Mesenteric fat pad (tissue), 1 donor: ENCODE measurements around the gene MRPL28. TPM values are rescaled to one million over a fixed set of nuclear protein-coding genes. Genes with fewer than 3 reads are reported as not detected.
"Not testable (repeated sequence)": the region's sequence is repeated elsewhere in the genome, so short reads cannot be mapped to it uniquely, and the experiment has no call there.

Source experiments
- DNase-seq: peaks from one replicate; pipeline ENCODE4 v3.0.0-alpha.2; 2020; ENCODE audit warnings: low spot score
- total RNA-seq: library from RNA; stranded (reverse); fragmentation: NEBNext Ultra II Directional; extraction: Animal tissue kit (Norgen Biotek cat#: 25700); gene quantifications from one replicate; pipeline ENCODE4 v1.2.1, GENCODE V29; 2021
- donor health status: DM: yes; HTN: yes; CAD: no.

Gene MRPL28
- total RNA-seq, 1 donor from 2014 or later: 40.1 TPM

DNA sequence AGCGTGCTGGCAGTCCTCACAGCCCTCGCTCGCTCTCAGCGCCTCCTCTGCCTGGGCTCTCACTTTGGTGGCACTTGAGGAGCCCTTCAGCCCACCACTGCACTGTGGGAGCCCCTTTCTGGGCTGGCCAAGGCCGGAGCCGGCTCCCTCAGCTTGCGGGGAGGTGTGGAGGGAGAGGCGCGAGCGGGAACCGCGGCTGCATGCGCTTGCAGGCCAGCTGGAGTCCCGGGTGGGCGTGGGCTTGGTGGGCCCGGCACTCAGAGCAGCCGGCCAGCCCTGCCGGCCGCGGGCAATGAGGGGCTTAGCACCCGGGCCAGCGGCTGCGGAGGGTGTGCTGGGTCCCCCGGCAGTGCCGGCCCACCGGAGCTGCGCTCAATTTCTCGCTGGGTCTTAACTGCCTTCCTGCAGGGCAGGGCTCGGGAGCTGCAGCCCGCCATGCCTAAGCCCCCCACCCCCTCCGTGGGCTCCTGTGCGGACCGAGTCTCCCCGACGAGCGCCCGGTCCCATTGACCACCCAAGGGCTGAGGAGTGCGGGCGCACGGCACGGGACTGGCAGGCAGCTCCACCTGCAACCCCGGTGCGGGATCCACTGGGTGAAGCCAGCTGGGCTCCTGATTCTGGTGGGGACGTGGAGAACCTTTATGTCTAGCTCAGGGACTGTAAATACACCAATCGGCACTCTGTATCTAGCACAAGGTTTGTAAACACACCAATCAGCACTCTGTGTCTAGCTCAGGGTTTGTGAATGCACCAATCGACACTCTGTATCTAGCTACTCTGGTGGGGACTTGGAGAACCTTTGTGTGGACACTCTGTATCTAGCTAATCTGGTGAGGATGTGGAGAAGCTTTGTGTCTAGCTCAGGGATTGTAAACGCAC, 29.0 kb downstream of the MRPL28 start:
- not testable (repeated sequence) for DNase-seq

DNA sequence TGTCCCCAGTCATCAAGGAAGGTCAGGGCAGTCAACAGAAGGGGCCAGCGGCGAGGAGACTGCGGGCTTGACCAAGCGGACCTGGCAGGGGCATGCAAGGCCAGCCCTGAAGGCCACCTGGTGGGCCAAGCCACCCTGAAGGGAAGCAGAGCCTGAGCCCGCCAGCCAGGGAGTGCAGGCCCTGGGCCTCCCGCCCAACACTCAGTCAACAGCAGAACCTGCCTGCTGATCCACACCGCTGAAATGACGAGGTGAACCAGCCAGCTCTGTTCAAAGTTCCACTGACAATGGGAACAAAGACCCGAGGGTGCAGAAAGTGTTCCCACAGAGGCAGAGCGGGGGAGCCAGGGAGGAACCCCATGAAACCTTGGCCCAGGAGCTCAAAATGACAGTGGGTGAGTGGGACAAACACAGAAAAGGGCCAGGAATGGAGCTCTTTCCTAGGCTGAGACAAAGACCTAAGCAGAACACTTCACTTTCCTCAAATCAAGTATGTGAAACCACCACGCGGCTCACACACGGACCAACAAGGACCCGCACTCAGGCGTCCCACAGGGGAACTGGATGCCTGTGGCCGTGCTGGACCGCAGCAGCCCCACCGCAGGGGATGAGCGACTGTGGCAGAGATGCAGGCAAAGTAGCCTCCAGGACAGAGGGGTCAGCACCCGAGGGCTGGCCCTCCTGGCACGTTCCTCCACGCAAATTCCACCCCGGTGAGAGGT, 29.8 kb downstream of the MRPL28 start:
- no peak for DNase-seq

DNA sequence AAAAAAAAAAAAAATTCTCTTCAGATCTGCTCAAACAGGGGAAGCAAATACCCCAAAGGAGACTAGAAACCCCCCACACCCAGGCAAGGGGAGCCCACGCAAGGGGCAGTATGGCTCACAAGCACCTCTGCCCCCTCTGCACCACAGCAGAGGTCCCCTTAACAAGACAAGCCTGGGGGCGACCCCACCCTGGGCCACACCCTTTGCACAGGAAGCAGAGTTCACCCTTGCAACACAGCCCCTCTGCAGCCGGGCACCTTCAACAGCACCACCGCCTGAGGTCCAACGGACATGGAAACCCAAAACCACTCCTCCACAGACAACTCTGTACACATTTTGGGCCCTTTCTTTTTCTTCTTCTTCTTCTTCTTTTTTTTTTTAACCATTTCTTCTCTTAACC, 30.7 kb downstream of the MRPL28 start:
- no peak for DNase-seq

DNA sequence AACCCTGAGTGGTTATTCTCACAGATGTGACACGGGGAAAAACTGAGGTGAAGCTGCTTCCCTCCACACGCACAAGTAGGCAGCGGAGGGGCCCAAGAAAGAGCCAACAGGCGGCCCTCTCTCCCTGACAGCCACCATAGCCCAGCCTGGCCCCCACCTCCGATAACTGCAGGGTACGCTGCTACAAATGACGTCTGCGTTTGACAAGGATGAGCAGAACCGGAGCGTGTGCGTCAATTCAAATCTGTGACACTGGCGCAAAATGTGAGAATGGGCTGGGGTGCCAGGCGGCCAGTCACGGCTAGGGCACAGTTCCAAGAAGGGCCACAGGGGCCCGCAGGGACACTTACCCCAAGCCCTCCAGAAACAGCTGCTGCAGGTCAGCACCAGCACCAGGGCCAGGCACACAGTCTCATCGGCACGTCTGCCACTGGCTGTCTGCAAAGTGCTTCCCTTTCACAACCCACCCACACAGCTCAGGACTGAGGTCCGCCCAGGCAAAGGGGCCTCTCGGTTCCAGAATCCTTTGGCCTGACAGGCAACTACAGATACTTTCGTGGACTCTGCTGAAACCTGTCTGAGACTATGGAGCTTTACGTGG, 32.3 kb downstream of the MRPL28 start:
- no peak for DNase-seq

DNA sequence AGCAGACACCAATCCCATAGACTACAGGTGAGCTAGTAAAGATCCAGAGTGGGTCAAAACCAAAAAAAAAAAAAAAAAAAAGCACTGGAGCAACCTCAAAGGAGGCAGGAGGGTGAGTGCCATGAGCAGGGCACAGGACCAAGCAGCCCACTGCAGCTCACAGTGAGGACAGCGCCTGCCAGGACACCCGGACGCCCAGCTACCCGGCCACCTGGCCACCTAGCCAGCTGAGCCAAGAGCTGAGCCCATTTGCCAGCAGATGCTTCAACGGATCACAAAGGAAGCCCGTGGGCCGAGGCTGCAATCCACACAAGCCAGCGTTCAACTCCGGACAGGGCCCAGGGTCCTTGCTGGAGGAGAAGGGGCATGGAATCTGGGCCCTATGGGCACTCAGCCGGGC, 32.9 kb downstream of the MRPL28 start:
- DNase-seq: no peak

DNA sequence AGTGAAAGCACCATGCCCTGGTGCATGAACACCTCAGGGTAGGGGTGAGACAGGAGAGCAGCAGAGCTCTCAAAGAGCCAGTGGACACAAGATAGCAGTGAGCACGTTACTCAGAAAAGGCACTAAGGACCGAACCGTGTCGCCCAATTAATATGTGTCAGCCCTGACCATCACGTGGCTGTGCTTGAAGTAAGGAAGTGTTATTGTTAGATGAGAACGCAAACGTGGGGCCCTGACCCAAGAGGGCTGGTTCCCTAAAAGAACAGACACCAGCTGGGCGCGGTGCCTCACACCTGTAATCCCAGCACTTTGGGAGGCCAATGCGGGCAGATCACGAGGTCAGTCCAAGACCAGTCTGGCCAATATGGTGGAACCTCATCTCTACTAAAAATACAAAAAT, 34.1 kb downstream of the MRPL28 start:
- DNase-seq: no peak

DNA sequence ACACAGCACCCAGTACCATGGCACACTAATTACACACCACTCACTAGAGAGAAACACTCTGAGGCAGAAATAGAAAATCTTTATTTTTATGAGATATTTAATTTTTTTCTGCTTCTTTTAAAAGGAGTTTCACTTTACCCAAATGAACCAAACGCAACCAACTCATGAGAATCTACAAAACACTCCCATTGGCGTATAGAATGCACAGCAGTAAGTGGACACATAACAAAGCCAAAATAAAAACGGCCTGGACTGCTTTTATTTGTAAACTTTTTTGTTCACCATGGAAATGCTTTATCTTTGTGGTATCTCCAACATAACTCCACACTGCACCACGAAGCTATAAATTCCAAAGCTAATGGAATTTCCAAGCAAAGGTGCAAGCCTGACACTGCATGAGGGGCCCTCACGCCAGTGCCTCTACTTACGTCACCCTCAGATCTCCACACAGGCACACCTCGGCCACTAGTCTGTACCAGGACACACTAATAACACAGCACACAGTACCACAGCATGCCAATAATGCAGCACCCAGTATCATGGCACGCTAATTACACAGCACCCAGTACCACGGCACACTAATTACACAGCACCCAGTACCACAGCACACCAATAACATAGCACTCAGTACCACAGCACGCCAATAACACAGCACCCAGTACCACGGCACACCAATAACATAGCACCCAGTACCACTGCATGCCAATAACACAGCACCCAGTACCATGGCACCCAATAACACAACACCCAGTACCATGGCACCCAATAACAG, 35.3 kb downstream of the MRPL28 start:
- DNase-seq: not testable (repeated sequence)

DNA sequence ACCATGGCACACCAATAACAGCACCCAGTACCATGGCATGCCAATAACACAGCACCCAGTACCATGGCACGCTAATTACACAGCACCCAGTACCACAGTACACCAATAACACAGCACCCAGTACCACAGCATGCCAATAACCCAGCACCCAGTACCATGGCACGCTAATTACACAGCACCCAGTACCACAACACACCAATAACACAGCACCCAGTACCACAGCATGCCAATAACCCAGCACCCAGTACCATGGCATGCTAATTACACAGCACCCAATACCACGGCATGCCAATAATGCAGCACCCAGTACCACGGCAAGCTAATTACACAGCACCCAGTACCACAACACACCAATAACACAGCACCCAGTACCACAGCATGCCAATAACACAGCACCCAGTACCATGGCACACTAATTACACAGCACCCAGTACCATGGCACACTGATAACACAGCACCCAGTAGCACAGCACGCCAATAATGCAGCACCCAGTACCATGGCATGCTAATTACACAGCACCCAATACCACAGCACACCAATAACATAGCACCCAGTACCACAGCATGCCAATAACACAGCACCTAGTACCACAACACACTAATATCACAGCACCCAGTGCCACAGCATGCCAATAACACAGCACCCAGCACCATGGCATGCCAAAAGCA, 36.0 kb downstream of the MRPL28 start:
- not testable (repeated sequence) for DNase-seq

DNA sequence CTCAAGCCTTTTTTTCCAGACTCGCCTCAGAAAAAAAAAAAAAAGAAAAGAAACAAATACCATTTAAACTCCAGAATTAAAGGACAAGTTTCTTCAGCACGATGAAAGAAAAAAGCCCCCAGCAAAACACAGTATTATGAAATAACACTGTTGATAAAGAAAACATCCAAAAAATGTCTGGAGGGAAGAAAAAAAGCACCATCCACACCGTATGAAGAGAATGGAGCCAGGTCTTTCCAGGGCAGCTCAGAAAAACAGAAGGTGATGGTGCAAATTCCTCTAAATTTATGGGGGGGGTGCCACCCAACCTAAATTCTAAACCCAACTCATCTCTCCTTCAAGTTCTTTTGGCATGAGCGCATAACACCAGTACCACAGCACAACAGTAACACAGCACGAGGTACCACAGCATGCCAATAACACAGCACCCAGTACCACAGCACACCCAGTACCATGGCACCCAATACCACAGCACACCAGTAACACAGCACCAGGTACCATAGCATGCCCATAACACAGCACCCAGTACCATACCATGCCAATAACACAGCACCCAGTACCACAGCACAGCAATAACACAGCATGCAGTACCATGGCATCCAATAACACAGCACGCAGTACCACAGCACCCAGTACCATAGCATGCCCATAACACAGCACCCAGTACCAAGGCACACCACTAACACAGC, 36.8 kb downstream of the MRPL28 start:
- DNase-seq: no peak

DNA sequence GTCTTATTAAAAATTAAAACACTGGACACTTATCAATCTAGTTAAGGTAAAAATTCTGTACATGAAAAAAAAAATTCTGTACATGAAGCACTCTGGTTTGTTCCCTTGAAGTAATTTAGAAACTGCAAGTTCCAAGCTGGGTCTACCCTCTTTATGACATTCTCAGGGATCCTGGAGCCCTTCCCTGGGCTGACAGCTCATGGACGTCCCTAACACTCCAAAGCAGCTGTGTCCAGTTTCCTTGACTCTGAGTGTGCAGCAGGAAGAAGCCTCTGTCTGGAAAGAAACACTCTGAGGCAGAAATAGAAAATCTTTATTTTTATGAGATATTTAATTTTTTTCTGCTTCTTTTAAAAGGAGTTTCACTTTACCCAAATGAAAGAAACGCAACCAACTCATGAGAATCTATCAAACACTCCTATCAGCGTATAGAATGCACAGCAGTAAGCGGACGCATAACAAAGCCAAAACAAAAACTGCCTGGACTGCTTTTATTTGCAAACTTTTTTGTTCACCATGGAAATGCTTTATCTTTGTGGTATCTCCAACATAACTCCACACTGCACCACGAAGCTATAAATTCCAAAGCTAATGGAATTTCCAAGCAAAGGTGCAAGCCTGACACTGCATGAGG, 39.0 kb downstream of the MRPL28 start:
- DNase-seq: not testable (repeated sequence)

DNA sequence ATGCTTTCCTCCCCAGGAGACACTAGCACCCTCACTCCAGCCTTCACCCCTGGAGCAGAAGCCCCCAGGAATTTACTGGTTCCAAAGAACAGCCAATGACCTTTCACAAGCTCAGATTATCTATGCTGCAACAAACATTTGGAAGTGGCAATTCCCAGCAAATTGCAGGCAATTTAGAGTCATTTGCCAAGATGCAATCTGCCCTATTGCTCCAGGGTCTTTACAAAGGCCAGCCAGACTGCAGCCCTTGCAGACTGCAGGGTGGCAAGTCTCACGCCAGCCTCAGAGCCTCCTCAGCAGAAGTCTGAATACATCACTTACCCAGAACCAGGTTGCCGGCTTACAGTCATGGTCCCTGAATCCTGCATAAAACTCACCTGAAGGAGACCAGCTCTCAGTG, 39.6 kb downstream of the MRPL28 start:
- no peak for DNase-seq

DNA sequence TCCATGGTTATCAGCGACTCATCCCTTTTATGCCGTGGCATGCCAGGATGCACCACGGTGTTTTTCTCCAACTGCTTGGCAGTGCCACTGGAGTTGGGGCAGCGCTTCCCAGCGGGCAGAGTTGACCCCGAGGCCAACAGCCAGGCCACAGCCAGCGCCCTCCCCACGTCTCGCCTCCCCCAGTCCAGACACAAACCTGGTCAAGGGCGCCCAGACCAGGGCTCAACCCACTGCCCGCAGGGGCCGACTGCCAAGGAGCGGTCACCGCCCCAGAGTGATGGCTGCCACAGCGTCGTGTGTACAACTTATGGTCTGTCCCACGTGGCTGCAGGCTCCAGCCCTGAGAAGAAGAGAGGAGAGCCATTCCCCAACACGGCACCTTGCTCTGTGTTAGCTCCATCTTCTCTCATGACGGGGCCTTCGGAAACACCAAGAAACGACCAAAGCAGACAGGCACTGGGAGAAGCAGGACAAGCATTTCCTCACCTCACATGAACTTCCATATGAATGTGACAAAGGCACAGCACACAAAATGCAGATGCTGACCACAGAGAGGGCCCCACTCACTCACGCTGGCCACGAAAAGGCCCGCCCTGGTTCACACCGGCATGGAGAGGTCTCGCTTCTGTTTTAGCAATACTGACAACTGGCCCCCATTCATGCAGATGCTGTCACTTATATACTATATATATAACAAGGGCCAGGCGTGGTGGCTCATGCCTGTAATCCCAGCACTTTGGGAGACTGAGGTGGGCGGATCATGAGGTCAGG, 44.8 kb downstream of the MRPL28 start:
- DNase-seq: no peak

DNA sequence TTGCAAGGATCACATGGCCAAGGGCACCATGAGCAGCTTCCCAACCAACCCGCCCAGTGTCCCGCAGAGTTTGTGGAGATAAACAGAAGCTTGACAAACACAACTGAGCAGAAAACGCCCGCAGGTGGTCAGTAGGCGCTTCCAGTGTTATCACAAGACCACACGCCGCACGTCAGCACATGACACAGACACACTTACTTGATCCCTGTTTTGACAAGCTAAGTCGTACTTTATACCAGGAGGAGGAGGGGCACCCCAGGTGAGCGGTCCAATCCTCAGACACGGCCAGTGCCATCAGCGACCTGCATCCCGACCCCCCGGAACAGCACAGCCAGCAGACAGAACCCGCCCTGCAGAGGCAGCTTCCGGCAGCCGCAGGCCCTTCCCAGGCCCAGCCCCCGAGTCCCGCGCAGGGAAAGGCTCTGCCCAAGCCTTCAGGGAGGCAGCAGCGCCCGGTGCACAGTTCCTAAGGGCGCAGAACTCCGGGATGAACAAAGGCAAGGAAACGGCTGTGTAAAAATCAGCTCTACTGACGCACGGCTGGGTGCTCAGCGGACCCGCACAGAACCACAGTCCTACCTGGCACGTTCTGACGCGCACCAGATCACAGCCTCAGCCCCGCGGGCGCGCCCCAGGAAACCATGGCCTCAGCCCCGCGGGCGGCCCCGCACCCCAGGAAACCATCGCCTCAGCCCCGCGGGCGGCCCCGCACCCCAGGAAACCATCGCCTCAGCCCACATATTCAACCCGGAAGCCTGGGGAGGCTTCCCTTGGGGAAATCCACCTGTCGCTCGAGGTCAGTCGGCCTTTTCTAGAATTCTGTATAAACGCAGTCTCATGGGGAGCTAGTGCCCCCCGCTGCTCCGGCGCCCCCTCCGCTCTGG, 45.6 kb downstream of the MRPL28 start:
- DNase-seq: no peak

DNA sequence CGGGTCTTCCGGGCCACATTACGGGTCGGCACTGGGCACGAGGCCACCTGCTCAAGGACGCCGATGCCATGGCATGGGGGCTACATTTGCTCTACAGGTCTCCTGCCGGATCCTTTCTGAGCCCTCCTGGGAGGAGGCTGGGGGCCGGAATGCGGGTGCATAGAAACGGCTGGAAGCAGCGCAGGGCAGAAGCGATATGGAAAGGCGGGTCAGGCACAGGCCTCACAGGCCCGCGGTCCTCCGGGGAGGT, 46.2 kb downstream of the MRPL28 start:
- no peak for DNase-seq

DNA sequence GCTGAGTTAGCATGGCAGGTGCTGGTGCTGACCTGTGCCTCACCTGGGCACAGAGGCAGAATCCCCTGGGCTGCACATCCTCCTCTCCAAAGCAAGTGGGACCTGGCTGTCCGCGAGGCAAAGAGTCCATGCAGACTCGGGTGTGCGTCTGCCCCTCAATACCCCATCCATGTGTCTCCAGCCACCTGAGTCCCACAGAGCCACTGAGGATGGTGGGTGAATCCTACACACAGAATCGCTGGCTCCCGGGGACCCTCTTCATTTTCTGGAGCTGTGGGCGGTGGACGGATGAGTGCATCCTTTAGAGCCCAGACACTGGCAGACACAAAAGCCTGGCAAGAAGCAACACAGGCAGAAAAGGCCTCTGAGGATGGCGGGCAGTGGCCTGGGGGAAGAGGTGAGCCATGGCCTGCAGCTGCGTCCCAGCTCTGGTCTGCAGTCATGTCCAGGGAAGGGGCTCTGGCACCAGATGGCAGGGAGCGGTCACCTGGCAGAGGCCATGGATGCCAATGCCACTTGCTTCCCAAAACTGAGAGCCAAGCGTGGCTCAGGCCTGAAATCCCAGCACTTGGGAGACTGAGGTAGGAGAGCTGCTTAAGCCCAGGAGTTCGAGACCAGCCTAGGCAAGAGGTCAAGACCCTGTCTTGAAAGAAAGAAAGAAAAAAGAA, 47.7 kb downstream of the MRPL28 start:
- no peak for DNase-seq

DNA sequence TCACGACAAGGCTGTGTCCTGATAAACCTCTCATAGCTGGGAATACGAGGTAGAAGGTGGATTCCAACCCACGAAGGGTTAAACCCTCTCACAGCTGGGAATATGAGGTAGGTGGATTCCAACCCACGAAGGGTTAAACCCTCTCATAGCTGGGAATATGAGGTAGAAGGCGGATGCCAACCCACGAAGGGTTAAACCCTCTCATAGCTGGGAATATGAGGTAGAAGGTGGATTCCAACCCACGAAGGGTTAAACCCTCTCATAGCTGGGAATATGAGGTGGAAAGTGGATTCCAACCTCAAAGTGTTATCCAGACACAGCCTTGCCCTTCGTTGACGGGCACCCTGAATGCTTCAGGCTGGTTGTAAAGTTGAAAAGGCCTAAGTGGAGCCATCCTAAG, 48.8 kb downstream of the MRPL28 start:
- DNase-seq: no peak

DNA sequence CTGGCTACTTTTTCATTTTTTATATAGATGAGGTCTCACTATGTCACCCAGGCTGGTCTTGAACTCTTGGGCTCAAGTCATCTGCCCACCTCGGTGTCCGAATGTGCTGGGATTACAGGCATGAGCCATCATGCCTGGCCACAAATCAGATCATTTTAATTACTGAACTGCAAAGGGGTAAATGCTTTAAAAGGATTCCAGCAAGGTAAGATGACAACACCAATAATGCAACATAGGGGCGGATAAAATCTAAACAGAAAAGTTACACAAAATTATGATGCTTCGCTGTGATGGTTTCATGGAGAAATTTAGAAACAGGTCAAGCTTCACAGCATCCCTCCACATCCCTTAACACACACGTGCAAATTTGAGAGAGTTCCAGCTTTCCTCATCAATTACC, 50.1 kb downstream of the MRPL28 start:
- no peak for DNase-seq

DNA sequence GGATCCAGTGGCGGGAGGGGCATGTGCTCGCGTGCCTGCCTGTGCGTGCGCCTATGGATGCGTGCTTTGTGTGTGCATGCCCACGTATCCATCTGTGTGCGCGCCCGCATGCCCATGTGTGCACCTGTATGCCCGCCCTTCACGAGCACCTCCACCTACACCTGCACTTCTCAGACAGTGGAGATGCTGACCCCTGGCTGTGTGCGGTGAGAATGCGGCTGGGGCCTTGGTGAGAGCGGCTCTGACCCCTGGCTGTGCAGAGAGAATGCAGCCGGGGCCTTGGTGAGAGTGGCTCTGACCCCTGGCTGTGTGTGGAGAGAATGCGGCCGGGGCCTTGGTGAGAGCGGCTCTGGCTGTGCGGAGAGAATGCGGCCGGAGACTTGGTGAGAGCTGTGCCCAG, 51.7 kb downstream of the MRPL28 start:
- no peak for DNase-seq
